DMS153 (cell line): ENCODE results near the gene SLC24A3.

Experiments used
- DNase-seq: peaks from one replicate; lab custom pipeline; 2025; lab: John Stamatoyannopoulos, UW

Gene SLC24A3

DNA sequence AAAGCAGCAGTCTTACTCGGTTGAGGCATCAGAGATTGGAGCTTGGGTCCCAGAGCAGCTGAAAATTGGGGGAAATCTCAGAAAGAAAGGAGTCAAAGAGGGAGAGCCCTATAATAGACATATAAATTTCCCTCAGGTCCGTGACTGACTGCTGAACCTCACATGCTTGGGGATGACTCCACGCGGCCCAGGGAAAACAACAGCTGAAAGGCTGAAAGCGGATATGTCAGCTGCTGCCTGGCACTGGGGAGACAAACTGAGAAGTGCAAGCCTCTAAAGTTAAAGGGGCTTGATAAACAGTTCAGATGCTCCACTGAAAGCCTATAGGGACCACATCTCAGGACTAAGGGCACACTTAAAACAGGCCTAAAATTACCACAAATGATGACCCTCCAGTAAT is 289.7 kb downstream of the SLC24A3 start:
- no peak for DNase-seq

DNA sequence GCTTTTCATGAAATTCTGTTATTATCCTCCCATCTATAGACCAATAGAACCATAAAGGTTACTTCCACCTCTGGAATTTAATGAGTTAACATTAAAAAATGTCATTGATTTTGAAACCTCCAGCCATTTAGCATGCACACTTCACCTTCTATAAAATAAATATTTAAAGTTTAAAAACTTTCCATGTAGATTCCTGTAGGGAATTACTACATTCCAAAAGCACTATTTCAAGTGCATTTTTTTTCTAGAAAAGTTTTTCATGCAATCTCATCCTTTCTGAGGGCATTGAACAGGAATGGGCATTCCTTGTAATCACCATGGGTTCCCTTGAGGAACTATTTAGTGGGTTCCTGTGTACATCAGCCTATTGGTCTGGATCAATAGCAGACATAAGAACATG is 291.8 kb downstream of the SLC24A3 start:
- no peak for DNase-seq

DNA sequence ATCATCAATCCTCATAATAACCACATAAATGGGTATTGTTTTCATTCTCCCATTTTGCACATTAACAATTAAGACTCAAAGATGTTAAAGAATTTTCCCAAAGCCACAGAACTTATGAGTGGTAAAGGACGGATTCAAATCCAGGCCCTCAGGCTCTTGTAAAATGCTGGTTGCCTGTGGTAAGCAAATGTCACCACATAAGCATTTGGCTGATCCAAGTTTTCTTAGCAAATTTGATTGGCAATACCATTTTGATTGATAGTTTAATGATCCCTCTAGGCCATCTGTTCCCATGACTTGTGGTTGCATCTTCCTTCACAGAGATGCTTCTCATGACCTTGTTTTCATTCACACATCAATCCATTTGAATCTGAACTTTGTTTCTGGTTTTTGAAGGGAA is 293.6 kb downstream of the SLC24A3 start:
- DNase-seq, result no peak

DNA sequence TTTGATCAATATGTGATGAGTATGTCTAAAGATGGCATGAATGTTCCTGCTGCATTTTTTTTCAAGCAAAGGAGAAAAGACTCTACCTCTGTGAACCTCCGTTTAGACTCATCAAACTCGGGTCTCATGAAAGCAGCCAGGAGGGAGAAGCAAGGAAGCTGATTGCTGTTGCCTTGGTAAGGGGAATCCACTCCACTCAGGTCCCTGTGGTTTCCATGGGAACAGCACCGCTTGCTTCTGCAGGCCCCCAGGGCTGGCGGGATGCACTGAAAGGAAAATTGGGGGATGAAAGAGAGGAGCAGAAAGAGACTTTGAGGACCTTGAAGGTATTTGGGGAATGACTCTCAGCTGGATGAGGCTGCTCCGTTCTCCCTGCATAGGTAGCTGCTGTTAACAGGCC is 296.0 kb downstream of the SLC24A3 start:
- no peak for DNase-seq

DNA sequence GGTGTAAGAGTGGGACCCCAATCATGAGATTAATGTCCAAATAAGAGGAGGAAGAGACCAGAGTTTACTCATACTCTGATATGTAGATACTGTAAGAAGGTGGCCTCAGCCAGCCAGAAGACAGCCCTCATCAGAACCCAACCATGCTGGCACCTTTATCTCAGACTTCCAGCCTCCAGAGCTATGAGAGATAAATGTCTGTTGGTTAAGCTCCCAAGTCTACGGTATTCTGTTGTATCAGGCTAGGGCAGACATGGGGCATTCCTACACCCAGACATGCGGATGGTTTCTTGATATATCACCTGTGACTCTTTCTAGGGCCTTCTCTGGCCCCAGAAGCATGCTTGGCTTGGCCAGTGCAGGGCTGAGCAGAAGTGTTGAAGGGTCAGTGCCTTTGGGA is 298.2 kb downstream of the SLC24A3 start:
- DNase-seq, result no peak

DNA sequence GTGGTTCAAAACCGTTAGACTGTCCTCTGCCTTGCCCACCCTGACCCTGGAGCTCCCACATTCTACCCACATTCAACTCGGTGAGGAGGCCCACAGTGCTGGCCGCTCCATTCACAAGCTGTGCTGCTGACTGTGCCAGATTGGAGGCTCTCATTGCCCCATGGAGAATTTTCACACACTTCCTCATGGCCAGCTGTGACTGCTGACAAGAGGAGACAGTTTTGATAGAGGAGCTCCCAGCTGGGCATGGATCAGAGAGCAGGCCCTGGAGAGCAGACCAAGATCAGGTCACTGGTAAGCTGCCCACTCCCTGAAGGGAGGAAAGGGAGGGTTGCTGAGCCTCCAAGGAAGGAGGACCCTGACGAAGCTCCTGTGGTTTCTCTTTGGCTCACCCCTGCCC is 299.5 kb downstream of the SLC24A3 start:
- no peak for DNase-seq

DNA sequence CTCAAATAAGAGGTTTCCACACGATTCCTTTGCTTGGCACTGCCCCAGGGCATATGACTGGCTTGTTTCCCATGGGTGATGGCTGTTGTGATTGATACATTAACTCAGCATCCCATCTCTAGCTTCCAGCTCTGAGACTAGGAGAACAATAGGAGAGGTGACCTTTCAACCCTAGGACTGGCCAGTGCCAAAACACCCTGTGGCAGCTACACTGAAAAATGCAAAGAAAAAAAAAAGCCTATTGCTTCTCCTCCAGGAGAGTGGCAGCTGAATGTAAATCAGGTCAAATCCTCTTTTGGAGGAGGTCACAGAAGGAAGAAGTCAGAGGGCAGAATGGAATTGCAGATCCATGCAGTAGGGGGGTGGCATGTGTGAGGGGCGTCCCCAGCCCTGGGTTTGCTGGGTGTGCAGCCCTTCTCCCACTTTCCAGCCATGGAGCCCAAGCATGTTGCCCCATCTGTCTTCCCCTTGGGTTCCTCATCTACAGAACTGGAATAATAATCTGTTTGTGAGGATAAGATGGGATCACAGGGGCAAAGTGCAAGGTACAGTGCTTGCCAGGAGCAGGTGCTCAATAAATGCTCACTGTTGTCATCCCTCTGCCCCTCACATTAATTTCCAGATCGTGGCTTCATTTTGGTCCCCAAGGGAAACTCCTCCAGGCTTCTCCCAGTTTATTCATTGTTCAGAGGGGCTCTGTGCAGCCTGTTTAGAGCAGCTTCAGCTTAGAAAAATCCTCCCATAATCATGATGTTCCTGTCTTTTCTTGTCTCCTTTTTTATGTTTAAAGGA is 300.6 kb downstream of the SLC24A3 start:
- no peak for DNase-seq

DNA sequence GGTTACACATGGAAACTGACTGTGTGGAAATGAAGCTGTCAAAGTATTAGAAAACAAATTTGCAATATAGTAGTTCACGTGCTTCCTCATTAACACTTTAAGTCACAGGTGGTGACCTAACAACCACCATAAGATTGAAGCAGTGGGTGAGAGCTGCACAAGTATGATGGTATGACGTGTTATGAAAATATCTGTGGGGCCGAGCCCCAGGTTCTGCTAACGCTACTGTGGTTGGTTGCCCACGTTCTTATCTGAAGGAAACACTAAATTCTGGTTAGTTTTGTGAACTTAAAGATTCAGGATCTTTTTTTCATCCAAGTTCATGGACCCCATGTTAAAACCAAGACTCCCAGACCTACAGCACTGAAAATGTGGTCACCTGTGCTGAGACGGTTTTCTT is 302.6 kb downstream of the SLC24A3 start:
- DNase-seq, result no peak

DNA sequence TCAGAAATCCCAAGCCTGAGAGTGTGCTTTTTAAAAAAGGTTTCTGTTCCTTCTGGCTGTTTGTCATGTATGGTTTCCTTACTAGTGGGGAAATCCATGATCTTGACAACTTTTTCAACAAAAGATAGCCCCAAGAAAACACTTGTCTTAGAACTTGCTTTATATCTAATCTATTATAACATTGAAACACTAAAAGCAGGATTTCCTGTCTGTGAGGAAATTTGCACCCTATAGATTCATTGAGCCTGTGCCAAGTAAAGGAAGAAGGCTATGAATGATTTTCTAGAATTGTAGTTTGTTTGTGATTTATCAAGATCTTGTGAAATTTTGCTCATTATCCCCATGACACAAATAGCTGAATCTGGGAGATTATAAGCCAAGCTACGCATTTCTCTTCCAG is 307.0 kb downstream of the SLC24A3 start:
- DNase-seq, result no peak

DNA sequence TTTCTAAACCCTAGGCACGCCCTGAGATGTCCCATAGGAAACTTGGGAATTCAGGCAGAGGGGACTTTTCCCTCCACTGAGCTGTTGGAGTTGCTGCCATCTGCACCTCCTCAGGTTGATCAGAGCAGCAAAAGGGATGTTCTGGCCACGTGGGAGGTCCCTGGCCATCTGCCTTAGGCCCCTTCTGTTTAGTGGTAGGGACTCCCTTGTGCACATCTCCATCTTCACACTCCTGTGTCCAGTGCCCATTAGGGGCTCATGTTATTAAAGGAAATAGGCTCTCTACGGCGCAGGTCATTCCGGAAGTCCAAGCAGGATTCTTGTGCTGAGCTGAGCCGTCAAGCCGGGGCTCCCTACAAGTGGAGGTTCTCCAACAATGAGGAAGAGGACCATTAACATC is 307.8 kb downstream of the SLC24A3 start:
- DNase-seq, result no peak

DNA sequence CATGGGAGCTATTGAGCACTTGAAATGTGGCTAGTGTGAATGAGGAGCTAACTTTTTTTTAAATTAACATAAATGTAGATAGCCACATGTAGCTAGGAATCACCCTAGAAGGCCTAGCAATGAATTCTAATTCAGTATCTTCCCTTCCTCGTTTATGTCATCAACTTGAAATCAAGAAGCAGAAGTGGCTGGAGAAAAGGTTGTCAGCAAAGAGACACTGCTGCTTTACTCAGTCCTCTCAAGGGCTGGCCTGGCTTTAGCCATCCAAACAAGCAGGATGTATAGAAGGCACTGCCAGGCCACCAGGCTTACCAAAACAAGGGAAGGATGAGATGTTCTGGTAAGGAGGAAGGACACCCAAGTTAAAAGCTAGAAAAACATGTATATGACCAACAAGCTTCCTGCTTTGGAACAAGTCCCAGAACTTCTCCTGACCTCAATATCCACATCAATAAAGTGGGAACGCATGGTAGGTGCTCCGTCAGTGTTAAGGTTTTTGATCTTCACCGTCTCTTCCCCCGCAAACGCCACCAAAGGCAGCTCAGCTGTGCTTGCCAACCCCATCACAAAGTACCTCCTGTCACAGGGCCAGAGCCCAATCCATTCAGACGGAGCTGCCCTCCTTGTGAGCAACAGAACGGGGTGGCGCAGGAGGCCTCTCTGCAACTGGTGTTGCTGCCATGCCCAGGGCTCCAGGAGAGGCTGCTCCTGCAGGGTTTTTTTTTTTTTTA is 309.8 kb downstream of the SLC24A3 start:
- no peak for DNase-seq

DNA sequence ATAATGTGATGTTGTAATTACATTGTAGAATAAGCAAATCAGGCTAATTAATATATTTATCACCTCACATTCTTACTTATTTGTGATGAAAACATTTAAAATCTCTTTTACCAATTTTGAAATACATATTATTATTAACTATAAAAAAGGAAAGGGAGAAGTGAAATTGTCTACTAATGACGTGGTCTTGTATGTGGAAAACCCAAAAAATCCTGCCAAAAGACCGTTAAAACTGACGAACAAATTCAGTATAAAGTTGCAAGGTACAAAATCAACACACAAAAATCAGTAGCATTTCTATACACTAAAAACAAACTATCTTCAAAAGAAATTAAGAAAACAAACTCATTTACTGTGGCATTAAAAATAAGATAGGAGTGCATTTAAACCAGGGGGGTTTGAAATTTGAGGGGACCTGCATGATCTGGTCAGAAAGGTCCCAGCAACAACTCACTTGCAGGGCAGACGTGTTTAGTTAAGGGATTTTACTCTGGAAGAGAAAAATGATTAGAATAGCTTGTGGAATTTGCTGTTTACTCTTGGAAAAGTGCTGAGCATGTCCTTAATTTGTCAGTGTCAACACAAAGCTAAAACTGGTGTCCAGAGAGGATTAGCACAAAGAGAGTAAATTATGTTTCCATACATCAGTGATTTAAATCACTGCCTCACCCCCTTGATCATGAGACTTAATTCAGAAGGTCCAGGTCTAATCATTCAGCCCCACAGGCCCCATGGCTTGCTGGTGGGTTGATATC is 310.6 kb downstream of the SLC24A3 start:
- no peak for DNase-seq

DNA sequence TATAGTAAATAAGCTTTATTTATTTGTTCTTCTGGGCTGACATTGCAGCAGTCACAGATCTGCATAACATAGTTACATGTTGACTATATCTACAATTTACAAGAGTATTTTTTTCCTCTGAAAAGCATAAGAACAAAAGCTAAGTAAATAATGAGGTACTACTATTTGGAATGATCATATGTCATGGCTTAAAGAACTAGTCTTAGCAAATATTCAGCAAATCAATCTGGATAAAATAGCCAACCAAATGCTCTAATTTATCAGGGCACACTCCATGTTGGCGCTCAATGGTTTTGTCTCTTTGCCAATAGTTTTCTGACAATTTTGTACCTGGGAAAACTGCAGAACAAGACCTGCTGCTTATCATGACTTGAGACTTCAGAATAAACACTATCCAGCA is 312.2 kb downstream of the SLC24A3 start:
- DNase-seq, result no peak

DNA sequence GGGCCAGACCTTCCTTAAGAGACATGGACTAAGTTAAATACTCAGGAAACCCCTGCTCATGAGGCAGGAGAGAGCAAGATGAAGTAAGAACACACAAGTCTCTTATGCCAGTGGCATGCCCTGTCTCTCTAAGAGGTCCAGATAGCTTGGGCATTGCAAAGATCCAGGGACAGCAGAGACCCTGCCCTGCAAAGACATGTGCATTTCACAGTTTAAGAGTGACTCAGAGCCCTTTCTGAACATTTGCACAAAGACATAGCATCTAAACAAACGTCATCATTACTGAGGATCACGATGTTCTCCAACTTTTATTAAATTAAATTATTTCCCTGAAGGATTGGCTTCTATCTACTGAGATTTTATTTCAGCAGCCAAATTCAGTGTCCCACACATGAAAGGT is 315.1 kb downstream of the SLC24A3 start:
- DNase-seq, result no peak

DNA sequence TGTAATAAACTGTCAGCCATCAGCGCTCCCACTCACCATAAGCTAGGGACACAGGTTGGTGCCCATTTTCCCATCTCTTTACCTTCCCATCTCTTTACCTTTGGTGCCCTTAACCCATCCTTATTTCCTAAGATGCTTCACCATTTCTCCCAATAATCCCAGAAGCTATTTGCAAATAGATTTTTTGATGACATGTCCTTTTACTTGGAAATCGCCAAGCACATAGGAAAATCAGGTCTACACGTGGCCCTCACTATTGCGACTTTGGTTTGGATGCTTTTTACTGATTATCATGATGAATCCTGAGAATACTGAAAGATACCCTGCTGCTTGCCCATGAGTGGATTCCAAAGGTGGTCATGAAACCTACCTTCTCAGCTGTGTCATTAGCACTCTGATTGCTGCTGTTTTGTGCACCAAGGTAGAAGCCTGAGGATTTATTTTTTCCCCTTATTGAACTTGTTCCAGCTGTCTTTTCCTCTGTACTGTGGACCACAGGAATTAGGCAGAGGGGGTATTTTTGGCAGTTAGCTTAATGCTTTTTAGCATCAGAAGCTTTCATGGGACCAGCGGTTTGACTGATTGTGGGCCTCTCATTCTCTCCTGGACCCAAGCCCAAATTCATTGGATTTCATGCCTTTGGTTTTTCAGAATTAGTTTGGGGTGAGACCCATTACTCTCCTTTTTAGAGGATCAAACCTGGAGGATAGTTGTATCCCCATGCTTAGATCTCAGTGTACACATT is 316.0 kb downstream of the SLC24A3 start:
- no peak for DNase-seq

DNA sequence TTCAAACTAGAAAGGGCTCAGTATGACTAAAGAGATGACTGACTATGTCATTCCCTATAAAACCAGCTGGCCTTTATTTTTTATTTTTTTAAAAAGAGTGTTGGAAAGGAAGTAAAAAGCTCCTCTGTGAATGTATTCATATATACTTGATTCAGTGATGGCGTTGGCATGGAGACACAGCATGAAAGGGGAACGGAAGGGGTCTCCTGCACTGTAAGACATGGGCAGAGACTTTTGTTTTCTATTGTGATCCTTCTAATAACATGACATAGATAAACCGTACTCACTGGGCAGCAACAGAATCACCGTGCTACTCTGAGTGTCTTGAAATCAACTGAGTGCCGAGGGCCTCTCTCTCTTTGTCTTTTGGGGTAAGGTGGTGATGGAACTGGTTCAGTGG is 317.6 kb downstream of the SLC24A3 start:
- DNase-seq, result no peak

DNA sequence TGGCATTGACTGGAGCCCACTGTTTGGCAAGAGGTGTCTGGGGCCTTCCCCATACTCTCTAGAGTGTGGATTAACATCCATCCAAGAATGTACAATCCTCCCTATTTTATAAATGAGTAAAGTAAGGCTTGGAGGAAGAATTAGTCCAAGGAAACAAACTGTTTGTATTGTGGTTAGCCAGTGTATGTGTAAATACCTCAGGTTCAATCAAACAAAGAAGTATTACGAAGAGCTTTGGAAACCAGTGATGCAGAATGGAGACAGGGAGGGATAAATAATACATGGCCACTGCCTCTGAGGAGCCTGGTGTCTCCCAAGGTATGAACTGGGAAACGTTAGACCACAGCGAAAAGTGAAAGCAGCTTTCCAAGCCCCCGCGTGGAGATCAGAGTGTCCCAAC is 319.0 kb downstream of the SLC24A3 start:
- no peak for DNase-seq

DNA sequence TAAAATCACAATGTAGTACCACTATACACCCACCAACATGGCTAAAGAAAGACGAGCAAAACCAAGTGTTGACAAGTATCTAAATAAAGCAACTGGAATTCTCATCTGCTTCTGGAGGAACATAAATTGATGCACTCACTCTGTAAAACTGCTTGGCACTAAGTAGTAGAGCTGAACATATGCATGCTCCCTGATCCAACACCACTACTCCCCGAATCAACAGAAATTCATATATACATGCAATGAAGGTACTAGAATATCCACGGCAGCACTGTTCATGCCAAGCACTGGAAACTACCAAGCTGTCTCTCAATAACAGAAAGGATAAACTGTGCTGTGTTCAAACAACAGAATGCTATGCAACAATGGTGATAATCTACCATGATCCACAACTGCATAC is 326.1 kb downstream of the SLC24A3 start:
- DNase-seq, result no peak

DNA sequence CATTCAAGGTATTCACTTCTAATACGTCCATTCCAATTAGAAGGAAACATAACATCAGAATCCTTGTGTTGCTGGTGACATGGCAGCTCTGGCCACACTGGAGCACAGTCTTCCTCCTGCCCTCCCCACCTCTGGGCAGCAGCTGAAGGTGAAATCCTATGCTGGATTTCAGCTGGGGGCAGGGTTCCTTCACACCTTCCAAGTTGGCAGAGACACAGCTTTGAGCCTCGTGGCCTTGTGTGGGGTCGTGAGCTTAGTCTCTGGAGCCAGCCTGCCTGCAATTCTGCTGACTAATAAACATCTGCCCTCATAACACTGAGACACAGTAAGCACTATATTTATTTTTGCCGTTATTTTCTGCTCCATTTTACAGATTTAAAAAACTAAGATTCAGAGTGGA is 326.7 kb downstream of the SLC24A3 start:
- no peak for DNase-seq

DNA sequence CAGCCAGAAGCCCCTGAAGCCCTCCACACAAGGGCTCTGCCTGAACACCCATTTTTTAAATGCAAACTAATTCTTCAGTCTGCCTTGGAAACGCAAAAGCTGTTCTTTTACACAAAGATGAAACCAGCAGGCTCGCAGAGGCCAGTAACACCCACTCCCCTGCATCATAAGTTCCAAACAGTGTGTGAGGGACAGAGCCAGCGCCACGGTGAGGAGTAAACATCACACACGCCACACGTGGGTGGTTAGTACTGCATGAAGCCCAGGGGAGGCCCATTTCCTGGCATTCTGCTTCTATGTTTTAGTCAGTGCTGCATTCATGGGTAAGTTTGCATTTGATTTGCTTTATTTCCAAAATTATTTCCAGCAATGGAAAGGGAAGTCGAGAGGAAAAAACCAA is 327.9 kb downstream of the SLC24A3 start:
- no peak for DNase-seq

DNA sequence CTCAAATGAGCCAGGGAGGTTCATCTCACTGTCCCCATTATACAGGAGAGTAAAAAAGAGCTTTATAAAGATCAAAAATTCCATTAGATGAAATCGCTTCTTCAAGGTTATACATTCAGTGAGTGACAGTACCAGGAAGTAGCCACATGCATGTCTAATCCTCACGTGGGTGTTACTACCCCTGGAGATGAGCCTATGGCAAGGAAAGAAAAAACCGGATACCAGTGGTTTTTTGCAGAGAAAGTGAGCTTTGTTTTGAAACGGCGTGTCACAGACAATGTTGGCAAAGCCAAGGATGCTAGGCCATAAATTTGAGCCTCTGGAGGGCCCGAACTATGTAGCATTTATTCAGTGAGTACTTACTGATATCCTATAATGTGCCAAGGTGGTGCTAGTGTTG is 330.7 kb downstream of the SLC24A3 start:
- DNase-seq, result no peak

DNA sequence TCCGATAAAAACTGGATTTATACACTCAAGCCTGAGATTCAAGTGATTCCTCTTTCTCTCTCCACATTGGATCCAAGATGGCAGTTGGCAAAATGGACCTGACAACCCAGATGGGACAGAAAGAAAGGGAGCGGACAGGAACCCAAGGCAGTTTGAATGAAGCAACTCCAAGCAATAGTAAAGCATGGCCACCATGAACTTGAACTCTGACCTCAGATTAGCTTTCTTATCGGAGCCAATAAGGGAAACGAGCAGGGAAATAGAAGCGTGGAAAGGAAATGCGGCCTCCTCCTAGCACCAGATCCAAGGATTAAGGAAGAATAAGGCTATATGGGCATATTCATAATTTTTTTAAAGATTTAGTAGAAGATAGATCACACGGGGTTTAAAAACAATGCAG is 332.2 kb downstream of the SLC24A3 start:
- DNase-seq, result no peak
